H9 (cell line): ENCODE data around the gene TPD52L2. TPM values are rescaled to one million over a fixed set of nuclear protein-coding genes. Genes with fewer than 3 reads are reported as not detected.
"Not testable (repeated sequence)": the region's sequence is repeated elsewhere in the genome, so short reads cannot be mapped to it uniquely, and the experiment has no call there.

Source experiments
- DNase-seq: peaks from one replicate; pipeline ENCODE4 v3.0.0-alpha.2; 2017
- H2AFZ ChIP-seq: one replicate; pipeline ENCODE4 v1.6.1; 2013; ENCODE audit warnings: mild to moderate bottlenecking, low read length, control low read depth, moderate library complexity
- H2AK5ac ChIP-seq: 2 replicates; pipeline ENCODE4 v1.6.1; 2013; ENCODE audit warnings: low read length, control low read depth, mixed read lengths; ENCODE audit not compliant: insufficient read length
- H2BK120ac ChIP-seq: one replicate; pipeline ENCODE4 v1.6.1; 2013; ENCODE audit warnings: low read depth, mild to moderate bottlenecking, low read length, control low read depth, inconsistent platforms; ENCODE audit not compliant: poor library complexity, severe bottlenecking
- H2BK12ac ChIP-seq: 2 replicates; pipeline ENCODE4 v1.6.1; 2013; ENCODE audit warnings: low read length, control low read depth, mixed read lengths, low read depth; ENCODE audit not compliant: insufficient read length
- H2BK15ac ChIP-seq: 2 replicates; pipeline ENCODE4 v1.6.1; 2013; ENCODE audit warnings: low read depth, low read length, control low read depth
- H2BK20ac ChIP-seq: one replicate; pipeline ENCODE4 v1.6.1; 2013; ENCODE audit warnings: low read depth, mild to moderate bottlenecking, low read length, control low read depth, inconsistent platforms; ENCODE audit not compliant: poor library complexity, severe bottlenecking
- H2BK5ac ChIP-seq: 2 replicates; pipeline ENCODE4 v1.6.1; 2013; ENCODE audit warnings: low read length, control low read depth, mixed read lengths; ENCODE audit not compliant: insufficient read length
- H3K14ac ChIP-seq: 2 replicates; pipeline ENCODE4 v1.6.1; 2013; ENCODE audit warnings: low read length, control low read depth; ENCODE audit not compliant: insufficient read depth
- H3K18ac ChIP-seq: 2 replicates; pipeline ENCODE4 v1.6.1; 2013; ENCODE audit warnings: low read depth, mild to moderate bottlenecking, mixed read lengths, low read length, control low read depth; ENCODE audit not compliant: insufficient read length
- H3K23ac ChIP-seq: 2 replicates; pipeline ENCODE4 v1.6.1; 2013; ENCODE audit warnings: low read length, control low read depth, mixed read lengths, low read depth; ENCODE audit not compliant: insufficient read length
- H3K23me2 ChIP-seq: 2 replicates; pipeline ENCODE4 v1.6.1; 2013; ENCODE audit warnings: low read depth, mild to moderate bottlenecking, mixed read lengths, low read length, control low read depth; ENCODE audit not compliant: insufficient read length, poor library complexity, severe bottlenecking
- H3K27ac ChIP-seq: 2 replicates; pipeline ENCODE4 v1.5.1; 2013; ENCODE audit warnings: low read length, control low read depth, mixed read lengths, low read depth; ENCODE audit not compliant: insufficient read length
- H3K27me3 ChIP-seq: 2 replicates; pipeline ENCODE4 v1.6.1; 2013; ENCODE audit warnings: low read length, control low read depth, inconsistent platforms; ENCODE audit not compliant: insufficient read depth
- H3K4ac ChIP-seq: 2 replicates; pipeline ENCODE4 v1.6.1; 2013; ENCODE audit warnings: low read depth, mild to moderate bottlenecking, control low read depth, inconsistent platforms, low read length, moderate library complexity
- H3K4me1 ChIP-seq: 2 replicates; pipeline ENCODE4 v1.6.1; 2013; ENCODE audit warnings: low read length, control low read depth, inconsistent platforms; ENCODE audit not compliant: insufficient read depth
- H3K4me2 ChIP-seq: 2 replicates; pipeline ENCODE4 v1.6.1; 2013; ENCODE audit warnings: low read length, control low read depth, mixed read lengths; ENCODE audit not compliant: insufficient read length, insufficient read depth
- H3K56ac ChIP-seq: 2 replicates; pipeline ENCODE4 v1.6.1; 2013; ENCODE audit warnings: low read depth, mild to moderate bottlenecking, mixed read lengths, low read length, control low read depth; ENCODE audit not compliant: insufficient read length
- H3K79me1 ChIP-seq: 2 replicates; pipeline ENCODE4 v1.6.1; 2013; ENCODE audit warnings: low read depth, mild to moderate bottlenecking, moderate library complexity, low read length, control low read depth, inconsistent platforms; ENCODE audit not compliant: insufficient read depth, poor library complexity, severe bottlenecking
- H3K79me2 ChIP-seq: 2 replicates; pipeline ENCODE4 v1.6.1; 2013; ENCODE audit warnings: low read length, control low read depth, inconsistent platforms; ENCODE audit not compliant: insufficient read depth
- H3K9ac ChIP-seq: 2 replicates; pipeline ENCODE4 v1.6.1; 2013; ENCODE audit warnings: low read length, control low read depth, mixed read lengths; ENCODE audit not compliant: insufficient read length; ENCODE audit errors: extremely low read depth
- H3K9me3 ChIP-seq: one replicate; pipeline ENCODE4 v1.6.1; 2013; ENCODE audit warnings: low read depth, low read length, inconsistent platforms; ENCODE audit not compliant: control insufficient read depth
- H3T11ph ChIP-seq: one replicate; pipeline ENCODE4 v1.6.1; 2013; ENCODE audit warnings: mild to moderate bottlenecking, low read length, control low read depth, inconsistent platforms
- H4K20me1 ChIP-seq: one replicate; pipeline ENCODE4 v1.6.1; 2013; ENCODE audit not compliant: control insufficient read depth, insufficient read length, insufficient read depth
- H4K5ac ChIP-seq: 2 replicates; pipeline ENCODE4 v1.6.1; 2013; ENCODE audit warnings: low read depth, mild to moderate bottlenecking, mixed read lengths, low read length, control low read depth; ENCODE audit not compliant: insufficient read length
- H4K8ac ChIP-seq: replicated peaks from 2 replicates; pipeline ENCODE4 v1.6.1; 2013; ENCODE audit warnings: low read length, control low read depth, mixed read lengths, low read depth; ENCODE audit not compliant: insufficient read length
- H4K91ac ChIP-seq: 2 replicates; pipeline ENCODE4 v1.6.1; 2013; ENCODE audit warnings: low read depth, mild to moderate bottlenecking, moderate library complexity, mixed read lengths, low read length, control low read depth; ENCODE audit not compliant: insufficient read length
- H3K27ac Mint-ChIP-seq, 3 experiments: 2 replicates in 2 of 3; 3 replicates in 1 of 3; pipeline ENCODE4 v1.8.0; 2020 to 2021; ENCODE audit warnings: mixed read lengths in 3 of 3, mild to moderate bottlenecking in 1 of 3, moderate library complexity in 1 of 3
- H3K27me3 Mint-ChIP-seq: 2 replicates; pipeline ENCODE4 v1.8.0; 2021; ENCODE audit warnings: low read depth, mild to moderate bottlenecking, moderate library complexity, mixed read lengths
- H3K36me3 Mint-ChIP-seq, 3 experiments: 2 replicates in 2 of 3; 3 replicates in 1 of 3; pipeline ENCODE4 v1.8.0; 2020 to 2021; ENCODE audit warnings: low read depth in 3 of 3, mixed read lengths in 3 of 3; ENCODE audit not compliant: insufficient read depth in 1 of 3
- H3K4me1 Mint-ChIP-seq, 2 experiments: 2 replicates each; pipeline ENCODE4 v1.8.0; 2020; ENCODE audit warnings: mixed read lengths in 2 of 2
- H3K4me3 Mint-ChIP-seq, 2 experiments: 2 replicates in 1 of 2; 3 replicates in 1 of 2; pipeline ENCODE4 v1.8.0; 2020 to 2021; ENCODE audit warnings: mild to moderate bottlenecking in 2 of 2, mixed read lengths in 2 of 2, moderate library complexity in 1 of 2
- H3K9me3 Mint-ChIP-seq, 2 experiments: 2 replicates in 1 of 2; 3 replicates in 1 of 2; pipeline ENCODE4 v1.8.0; 2020; ENCODE audit warnings: mild to moderate bottlenecking in 2 of 2, mixed read lengths in 2 of 2, moderate library complexity in 1 of 2
- WGBS: extraction: QIAGEN DNeasy Blood & Tissue Kit; methylation state at CpG from one replicate; pipeline ENCODE4 v1.1.7; 2013; ENCODE audit warnings: missing lambda C conversion rate, low lambda C conversion rate, mixed read lengths; ENCODE audit not compliant: insufficient read length; ENCODE audit errors: extremely low coverage; 5-methylcytosine and 5-hydroxymethylcytosine counted together
- total RNA-seq: library from RNA; stranded (reverse); gene quantifications from 2 replicates; pipeline ENCODE4 v1.2.1, GENCODE V29; 2021
- TF ChIP-seq, protein P1 (sequence below): fragments of 200-600 bp; sonication (generic); conservative IDR thresholded peaks from 3 replicates; pipeline ENCODE4 v1.8.0; 2021; ENCODE audit warnings: antibody characterized with exemption, mild to moderate bottlenecking

Gene TPD52L2
- total RNA-seq, 1 experiment from 2014 or later, result 94.1 TPM

DNA sequence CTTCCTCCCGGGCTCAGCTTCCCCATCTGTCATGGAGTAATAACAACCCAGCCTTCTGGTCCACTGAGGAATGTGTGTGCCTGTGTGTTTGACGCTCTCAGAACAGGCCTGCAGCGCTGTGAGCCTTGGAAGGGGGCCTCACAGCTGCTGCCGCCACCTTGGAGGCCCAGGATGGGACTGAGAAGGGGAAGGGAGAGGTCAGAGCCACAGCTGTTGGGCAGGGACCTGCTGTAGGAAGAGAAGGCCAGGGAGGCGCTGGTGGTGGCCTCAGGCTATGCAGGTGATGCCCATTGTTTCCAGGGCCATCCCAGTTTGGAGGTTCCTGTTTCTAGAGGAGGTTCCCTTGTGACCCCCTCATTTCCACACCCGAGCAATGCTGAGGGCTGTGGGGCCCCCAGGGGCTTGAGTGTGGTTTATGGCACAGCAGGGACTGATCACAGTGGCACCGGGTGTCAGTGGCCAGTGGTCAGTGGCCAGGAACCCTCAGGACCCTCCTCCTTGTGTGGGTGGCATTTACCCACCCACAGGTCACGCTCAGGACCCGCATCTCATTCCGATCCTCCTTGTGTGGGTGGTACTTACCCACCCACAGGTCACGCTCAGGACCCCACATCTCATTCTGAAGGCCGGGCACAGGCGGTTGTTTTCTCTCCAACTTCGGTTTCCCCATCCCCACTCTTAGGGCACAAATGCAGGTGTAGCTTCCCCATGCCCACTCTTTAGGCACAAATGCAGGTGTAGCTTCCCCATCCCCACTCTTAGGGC, 14.0 kb downstream of the TPD52L2 start:
- peak overlapping the region in 1 of 3 experiments; percentile 58; a peak in 3 of 7 replicates for H3K27ac Mint-ChIP-seq
- Histone ChIP-seq H4K91ac (no peak overlapping the region), H3K23me2 (no peaks in the 10 kb centered on the region), H3K56ac (no peak overlapping the region), H3K4me2 (no peak overlapping the region), H3K27ac (no peak overlapping the region), H3K27me3 (no peaks in the 10 kb centered on the region), H3K9me3 (no peaks in the 10 kb centered on the region), H2BK5ac (no peak overlapping the region), H3K14ac (no peak overlapping the region), H4K20me1 (no peaks in the 10 kb centered on the region), H3K79me2 (no peaks in the 10 kb centered on the region), H2BK12ac (no peak overlapping the region), H4K8ac (no peak overlapping the region), H3K9ac (no peak overlapping the region), H2AFZ (no peak overlapping the region), H2BK20ac (no peak overlapping the region), H4K5ac (no peak overlapping the region), H3K23ac (no peak overlapping the region), H2BK120ac (no peak overlapping the region), H3K4ac (no peak overlapping the region), H3T11ph (no peak overlapping the region), H3K4me1 (no peaks in the 10 kb centered on the region), H3K18ac (no peak overlapping the region), H2BK15ac (no peak overlapping the region), H3K79me1 (peaks cover 4% of the 10 kb centered on the region), H2AK5ac (no peak overlapping the region)
- DNase-seq, result no peak
- H3K9me3 Mint-ChIP-seq, result no peaks in the 10 kb centered on the region
- H3K4me3 Mint-ChIP-seq, result no peak overlapping the region
- no peaks in the 10 kb centered on the region for H3K27me3 Mint-ChIP-seq
- TF ChIP-seq, protein P1, sequence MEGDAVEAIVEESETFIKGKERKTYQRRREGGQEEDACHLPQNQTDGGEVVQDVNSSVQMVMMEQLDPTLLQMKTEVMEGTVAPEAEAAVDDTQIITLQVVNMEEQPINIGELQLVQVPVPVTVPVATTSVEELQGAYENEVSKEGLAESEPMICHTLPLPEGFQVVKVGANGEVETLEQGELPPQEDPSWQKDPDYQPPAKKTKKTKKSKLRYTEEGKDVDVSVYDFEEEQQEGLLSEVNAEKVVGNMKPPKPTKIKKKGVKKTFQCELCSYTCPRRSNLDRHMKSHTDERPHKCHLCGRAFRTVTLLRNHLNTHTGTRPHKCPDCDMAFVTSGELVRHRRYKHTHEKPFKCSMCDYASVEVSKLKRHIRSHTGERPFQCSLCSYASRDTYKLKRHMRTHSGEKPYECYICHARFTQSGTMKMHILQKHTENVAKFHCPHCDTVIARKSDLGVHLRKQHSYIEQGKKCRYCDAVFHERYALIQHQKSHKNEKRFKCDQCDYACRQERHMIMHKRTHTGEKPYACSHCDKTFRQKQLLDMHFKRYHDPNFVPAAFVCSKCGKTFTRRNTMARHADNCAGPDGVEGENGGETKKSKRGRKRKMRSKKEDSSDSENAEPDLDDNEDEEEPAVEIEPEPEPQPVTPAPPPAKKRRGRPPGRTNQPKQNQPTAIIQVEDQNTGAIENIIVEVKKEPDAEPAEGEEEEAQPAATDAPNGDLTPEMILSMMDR, result no peak
- no CpG with 5 or more reads among the region's 14 CpGs for WGBS
- peaks cover 24 to 63% (median 55%) of the 10 kb centered on the region in 3 experiments; a peak in 6 of 7 replicates for H3K36me3 Mint-ChIP-seq
- H3K4me1 Mint-ChIP-seq, result no peaks in the 10 kb centered on the region

DNA sequence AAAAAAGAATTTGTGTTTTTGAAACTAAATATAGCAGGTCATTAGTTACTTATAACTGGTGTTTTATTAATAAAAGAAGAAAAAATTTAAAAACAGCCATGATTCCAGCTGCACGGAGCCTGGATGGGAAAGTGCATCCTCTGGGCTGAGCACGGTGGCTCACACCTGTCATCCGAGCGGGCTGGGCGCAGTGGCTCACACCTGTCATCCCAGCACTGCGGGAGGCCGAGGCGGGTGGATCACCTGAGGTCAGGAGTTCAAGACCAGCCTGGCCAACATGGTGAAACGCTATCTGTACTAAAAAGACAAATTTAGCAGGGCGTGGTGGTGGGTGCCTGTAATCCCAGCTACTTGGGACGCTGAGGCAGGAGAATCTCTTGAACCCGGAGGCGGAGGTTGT, 15.8 kb downstream of the TPD52L2 start:
- H3K9me3 Mint-ChIP-seq, H3K27ac ChIP-seq: not testable (repeated sequence)

More for the DNA sequence above, 15.8 kb downstream of the TPD52L2 start:
- no CpG with 5 or more reads among the region's 13 CpGs for WGBS
- not testable (repeated sequence) for H3K56ac ChIP-seq, H2AK5ac ChIP-seq, H3K9ac ChIP-seq, H3K4me1 ChIP-seq, H3K27ac Mint-ChIP-seq, H3K4ac ChIP-seq, H2BK20ac ChIP-seq, H3T11ph ChIP-seq, H3K4me3 Mint-ChIP-seq, H2AFZ ChIP-seq, H3K27me3 ChIP-seq, H4K8ac ChIP-seq, H2BK120ac ChIP-seq, H4K5ac ChIP-seq, H4K91ac ChIP-seq, H4K20me1 ChIP-seq, DNase-seq, H2BK15ac ChIP-seq, H3K18ac ChIP-seq, H3K4me1 Mint-ChIP-seq, H2BK12ac ChIP-seq, H3K9me3 ChIP-seq, H3K4me2 ChIP-seq, H2BK5ac ChIP-seq, H3K27me3 Mint-ChIP-seq, H3K79me1 ChIP-seq, H3K23me2 ChIP-seq, H3K79me2 ChIP-seq, H3K14ac ChIP-seq, H3K23ac ChIP-seq
- peaks cover 26 to 62% (median 55%) of the 10 kb centered on the region in 3 experiments; a peak in 6 of 7 replicates for H3K36me3 Mint-ChIP-seq
